ENCODE measurements around the gene SRGN.

- TF ChIP-seq CTCF (IDR thresholded peaks at IDR 0.05), result no peak
- no peak for TF ChIP-seq POLR2A (IDR thresholded peaks at IDR 0.05)
These were observed 2.0 kb downstream of the SRGN start for GRCh38 chr10:69089638-69090599.

All from adrenal gland (tissue), 5 donors.